Keratinocyte (primary cell): ENCODE data around the gene TIMMDC1. TPM values are rescaled to one million over a fixed set of nuclear protein-coding genes. Genes with fewer than 3 reads are reported as not detected.

ENCODE experiments used
- DNase-seq: peaks from one replicate; pipeline ENCODE4 v3.0.0-alpha.2; 2011; ENCODE audit warnings: low read depth, missing footprints, low spot score
- FAIRE-seq: peaks from 2 replicates; lab custom pipeline; 2011; peaks lifted over from hg19 to GRCh38; lab: Jason Lieb, UNC
- H2AFZ ChIP-seq: 2 replicates; pipeline ENCODE4 v1.6.0; 2012; ENCODE audit warnings: low read length, control low read depth, inconsistent platforms; ENCODE audit not compliant: control insufficient read depth
- H3K27ac ChIP-seq: 2 replicates; pipeline ENCODE4 v1.5.1; 2011; ENCODE audit warnings: low read length; ENCODE audit not compliant: control insufficient read depth, insufficient read depth
- H3K27me3 ChIP-seq: 3 replicates; pipeline ENCODE4 v1.6.0; 2011; ENCODE audit warnings: low read length; ENCODE audit not compliant: control insufficient read depth, insufficient read depth; ENCODE audit errors: extremely low read depth
- H3K36me3 ChIP-seq, 2 experiments: 2 replicates in 1 of 2; 3 replicates in 1 of 2; pipeline ENCODE4 v1.5.1; 2011; ENCODE audit warnings: low read length in 2 of 2, mild to moderate bottlenecking in 1 of 2; ENCODE audit not compliant: control insufficient read depth in 2 of 2, insufficient read depth in 2 of 2; ENCODE audit errors: extremely low read depth in 1 of 2
- H3K4me1 ChIP-seq: 3 replicates; pipeline ENCODE4 v1.5.1; 2011; ENCODE audit warnings: low read length; ENCODE audit not compliant: control insufficient read depth, insufficient read depth; ENCODE audit errors: extremely low read depth
- H3K4me2 ChIP-seq: 3 replicates; pipeline ENCODE4 v1.6.0; 2011; ENCODE audit warnings: low read depth, low read length; ENCODE audit not compliant: control insufficient read depth, insufficient read depth; ENCODE audit errors: extremely low read depth
- H3K4me3 ChIP-seq, 3 experiments: fragments of 200-600 bp in 1 of 3; sonication (generic) in 1 of 3; 2 replicates in 2 of 3; 3 replicates in 1 of 3; pipeline ENCODE4 v1.5.1; 2011 to 2016; ENCODE audit warnings: low read length in 3 of 3, mild to moderate bottlenecking in 3 of 3, control low read depth in 2 of 3, inconsistent platforms in 1 of 3, low read depth in 1 of 3, mixed read lengths in 1 of 3, mixed run types in 1 of 3, moderate library complexity in 1 of 3; ENCODE audit not compliant: control insufficient read depth in 2 of 3, insufficient read depth in 2 of 3; ENCODE audit errors: extremely low read depth in 1 of 3
- H3K79me2 ChIP-seq: 2 replicates; pipeline ENCODE4 v1.6.0; 2012; ENCODE audit warnings: low read length; ENCODE audit not compliant: control insufficient read depth, insufficient read depth
- H3K9ac ChIP-seq: 3 replicates; pipeline ENCODE4 v1.6.0; 2011; ENCODE audit warnings: low read length; ENCODE audit not compliant: control insufficient read depth, insufficient read depth; ENCODE audit errors: extremely low read depth
- H3K9me1 ChIP-seq: 3 replicates; pipeline ENCODE4 v1.6.0; 2011; ENCODE audit warnings: low read length; ENCODE audit not compliant: control insufficient read depth, insufficient read depth; ENCODE audit errors: extremely low read depth
- H3K9me3 ChIP-seq: 2 replicates; pipeline ENCODE4 v1.5.1; 2012; ENCODE audit warnings: low read depth, low read length; ENCODE audit not compliant: control insufficient read depth
- H4K20me1 ChIP-seq: 3 replicates; pipeline ENCODE4 v1.6.0; 2011; ENCODE audit warnings: low read length; ENCODE audit not compliant: control insufficient read depth, insufficient read depth; ENCODE audit errors: extremely low read depth
- EZH2 ChIP-seq: IDR thresholded peaks from one replicate; pipeline ENCODE4 v1.6.1; 2012; ENCODE audit warnings: inconsistent platforms, mild to moderate bottlenecking, low read length, moderate library complexity
- dilution Hi-C: fragments of 300-500 bp; cut with MboI; formaldehyde crosslinking; loops from one replicate; pipeline ENCODE4 v1.7.0; 2020; ENCODE audit warnings: low sequenced_read_pairs; ENCODE audit not compliant: extremely low pct_ligation_motif_present
- polyA plus RNA-seq, 5 experiments: library from polyadenylated mRNA; depleted of rRNA in 3 of 5; stranded (reverse) in 3 of 5; stranded (forward) in 1 of 5; unstranded in 1 of 5; fragments of >200 nt; gene quantifications; 1 replicate in 1 of 5; 2 replicates in 3 of 5; 3 replicates in 1 of 5; pipeline versions ENCODE4 v1.2.1 to v1.2.3, GENCODE V29; 2011 to 2012; ENCODE audit warnings: missing spikeins in 2 of 5, low read depth in 1 of 5, low replicate concordance in 1 of 5
- TF ChIP-seq, protein P1 (sequence below), 3 experiments: IDR thresholded peaks in 1 of 3; conservative IDR thresholded peaks in 1 of 3; optimal IDR thresholded peaks in 1 of 3; 2 replicates in 2 of 3; 3 replicates in 1 of 3; pipeline versions ENCODE3 to v1.5.1; 2011; ENCODE audit warnings: low read length in 3 of 3, mild to moderate bottlenecking in 3 of 3, moderate library complexity in 2 of 3, control low read depth in 1 of 3, inconsistent platforms in 1 of 3; ENCODE audit not compliant: insufficient read depth in 2 of 3; ENCODE audit errors: extremely low read depth in 1 of 3

Gene TIMMDC1
- polyA plus RNA-seq, 1 donor (not counting 4 experiments of a cell fraction or from before 2014, with no cell fraction given) = 140 TPM

- Histone ChIP-seq H3K79me2 (peaks cover 34% of the 10 kb centered on the region), H3K4me2 (peak within 1 kb of the TSS; percentile 79), H3K9ac (peak within 1 kb of the TSS; percentile 99), H3K27me3 (no peaks in the 10 kb centered on the region), H4K20me1 (no peaks in the 10 kb centered on the region), H3K27ac (peak within 1 kb of the TSS; percentile 96), H3K9me3 (no peaks in the 10 kb centered on the region), H3K9me1 (no peaks in the 10 kb centered on the region), H3K36me3 (peaks cover 8 to 10% of the 10 kb centered on the region in 2 experiments), H2AFZ (peak within 1 kb of the TSS; percentile 97), H3K4me3 (peak within 1 kb of the TSS; percentile 80 to 99 (median 98)), H3K4me1 (peaks cover 17% of the 10 kb centered on the region)
- FAIRE-seq (peak; percentile 85), DNase-seq (peak; percentile 62)
- dilution Hi-C loops = no loop called here
- TF ChIP-seq, protein P1, sequence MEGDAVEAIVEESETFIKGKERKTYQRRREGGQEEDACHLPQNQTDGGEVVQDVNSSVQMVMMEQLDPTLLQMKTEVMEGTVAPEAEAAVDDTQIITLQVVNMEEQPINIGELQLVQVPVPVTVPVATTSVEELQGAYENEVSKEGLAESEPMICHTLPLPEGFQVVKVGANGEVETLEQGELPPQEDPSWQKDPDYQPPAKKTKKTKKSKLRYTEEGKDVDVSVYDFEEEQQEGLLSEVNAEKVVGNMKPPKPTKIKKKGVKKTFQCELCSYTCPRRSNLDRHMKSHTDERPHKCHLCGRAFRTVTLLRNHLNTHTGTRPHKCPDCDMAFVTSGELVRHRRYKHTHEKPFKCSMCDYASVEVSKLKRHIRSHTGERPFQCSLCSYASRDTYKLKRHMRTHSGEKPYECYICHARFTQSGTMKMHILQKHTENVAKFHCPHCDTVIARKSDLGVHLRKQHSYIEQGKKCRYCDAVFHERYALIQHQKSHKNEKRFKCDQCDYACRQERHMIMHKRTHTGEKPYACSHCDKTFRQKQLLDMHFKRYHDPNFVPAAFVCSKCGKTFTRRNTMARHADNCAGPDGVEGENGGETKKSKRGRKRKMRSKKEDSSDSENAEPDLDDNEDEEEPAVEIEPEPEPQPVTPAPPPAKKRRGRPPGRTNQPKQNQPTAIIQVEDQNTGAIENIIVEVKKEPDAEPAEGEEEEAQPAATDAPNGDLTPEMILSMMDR (optimal IDR thresholded peaks at IDR 0.05 in 1 of 3, IDR thresholded peaks at IDR 0.05 in 1 of 3, conservative IDR thresholded peaks at IDR 0.05 in 1 of 3; ENCODE audit: extremely low read depth in 1 of 3, insufficient read depth in 2 of 3, low read length in 3 of 3) = peak in 1 of 3 experiments; percentile 3
- no peak for TF ChIP-seq EZH2
Observed at GRCh38 chr3:119463171-119464169, 34.9 kb upstream of the TIMMDC1 start, which contains the start of gene TMEM39A. TMEM39A (minus strand) TSS chr3:119463615; CDS start chr3:119462074, 1,541 bp downstream.

- TF ChIP-seq, protein P1 (optimal IDR thresholded peaks at IDR 0.05 in 1 of 3, IDR thresholded peaks at IDR 0.05 in 1 of 3, conservative IDR thresholded peaks at IDR 0.05 in 1 of 3; ENCODE audit: extremely low read depth in 1 of 3, insufficient read depth in 2 of 3, low read length in 3 of 3) = no peak
- TF ChIP-seq EZH2 = no peak
- dilution Hi-C loops = no loop called here
- H3K79me2 ChIP-seq = peaks cover 4% of the 10 kb centered on the region
- peaks cover 13% of the 10 kb centered on the region for H3K4me1 ChIP-seq
- peak overlapping the region in 1 of 3 experiments; percentile 91 for H3K4me3 ChIP-seq
- no peaks in the 10 kb centered on the region for H3K27me3 ChIP-seq
- peak overlapping the region; percentile 86 for H3K9ac ChIP-seq
- H3K9me3 ChIP-seq = no peaks in the 10 kb centered on the region
- peak overlapping the region; percentile 75 for H3K27ac ChIP-seq
- H3K4me2 ChIP-seq = peak overlapping the region; percentile 68
- peak overlapping the region; percentile 95 for H2AFZ ChIP-seq
- peaks cover 5 to 9% of the 10 kb centered on the region in 2 experiments for H3K36me3 ChIP-seq
- H4K20me1 ChIP-seq = no peaks in the 10 kb centered on the region
- DNase-seq = no peak
- no peaks in the 10 kb centered on the region for H3K9me1 ChIP-seq
- no peak for FAIRE-seq
Observed at GRCh38 chr3:119468041-119468440, 30.3 kb upstream of the TIMMDC1 start.
